GM19452 (cell line): ENCODE data around the gene KANSL1L.

Experiments
- ATAC-seq: cut with Tn5 transposase; IDR thresholded peaks from one replicate; pipeline ENCODE4 v1.9.1; 2021; ENCODE audit not compliant: unreplicated experiment

Gene KANSL1L

GRCh38 chr2:210000464-210001324 lies 170.5 kb downstream of the KANSL1L start:
- ATAC-seq: no peak

- ATAC-seq: no peak
Measured at GRCh38 chr2:209998596-209998995, 172.6 kb downstream of the KANSL1L start.

GRCh38 chr2:209993968-209994367 lies 177.2 kb downstream of the KANSL1L start:
- no peak for ATAC-seq

GRCh38 chr2:209990838-209991237 lies 180.4 kb downstream of the KANSL1L start:
- ATAC-seq: no peak

- no peak for ATAC-seq
Measured at GRCh38 chr2:209988010-209988409, 183.2 kb downstream of the KANSL1L start.

GRCh38 chr2:209986415-209986814 lies 184.8 kb downstream of the KANSL1L start:
- no peak for ATAC-seq

GRCh38 chr2:209985874-209986273 lies 185.3 kb downstream of the KANSL1L start:
- no peak for ATAC-seq

- ATAC-seq: no peak
Measured at GRCh38 chr2:209984291-209984690, 186.9 kb downstream of the KANSL1L start.

- ATAC-seq: peak; percentile 67
Measured at GRCh38 chr2:209977386-209978239, 193.6 kb downstream of the KANSL1L start.

- ATAC-seq: peak; percentile 88
Measured at GRCh38 chr2:209976698-209977385, 194.4 kb downstream of the KANSL1L start.

- ATAC-seq: no peak
Measured at GRCh38 chr2:209974576-209974975, 196.6 kb downstream of the KANSL1L start.

GRCh38 chr2:209973328-209973727 lies 197.9 kb downstream of the KANSL1L start:
- ATAC-seq: no peak
